Tibial artery (tissue), 4 donors: ENCODE measurements around the gene CRYL1.

Experiments
- DNase-seq, 2 donors: peaks; one replicate each; pipeline ENCODE4 v3.0.0-alpha.2; 2019
- H3K27ac ChIP-seq, 2 donors: fragments of 200-600 bp; sonication (generic) in 1 of 2; 1 replicate in 1 of 2; 2 replicates in 1 of 2; pipeline ENCODE4 v1.5.1; 2018 to 2019; ENCODE audit warnings: mild to moderate bottlenecking in 1 of 2
- H3K27me3 ChIP-seq, 2 donors: fragments of 200-600 bp; sonication (generic) in 1 of 2; one replicate each; pipeline versions ENCODE4 v1.5.1 to v1.6.0; 2016 to 2019
- H3K36me3 ChIP-seq, 3 donors: fragments of 200-600 bp; sonication (generic) in 2 of 3; one replicate each; pipeline ENCODE4 v1.5.1; 2016 to 2019; ENCODE audit warnings: mild to moderate bottlenecking in 2 of 3
- H3K4me1 ChIP-seq, 4 donors: fragments of 200-600 bp; sonication (generic) in 2 of 4; 1 replicate in 3 of 4; 2 replicates in 1 of 4; pipeline ENCODE4 v1.5.1; 2016 to 2019
- H3K4me3 ChIP-seq, 2 donors: fragments of 200-600 bp; sonication (generic) in 1 of 2; 1 replicate in 1 of 2; 2 replicates in 1 of 2; pipeline ENCODE4 v1.5.1; 2018 to 2019; ENCODE audit warnings: mild to moderate bottlenecking in 2 of 2
- H3K9me3 ChIP-seq, 3 donors: fragments of 200-600 bp; sonication (generic) in 1 of 3; one replicate each; pipeline ENCODE4 v1.5.1; 2016 to 2019
- CTCF ChIP-seq, 2 experiments: fragments of 200-600 bp in 1 of 2; fragments of 450-650 bp in 1 of 2; IDR thresholded peaks; one replicate each; pipeline ENCODE4 v1.5.1; 2017 to 2019; ENCODE audit warnings: antibody characterized with exemption in 2 of 2, mild to moderate bottlenecking in 1 of 2, moderate library complexity in 1 of 2
- intact Hi-C: fragments of 100-400 bp; cut with DNase I; formaldehyde crosslinking; loops from one replicate; pipeline ENCODE4 v1.15.0; 2023; ENCODE audit warnings: low total_unique reads

The CRYL1 gene

GRCh38 chr13:20503088-20504083, 22.3 kb downstream of the CRYL1 start:
- Histone ChIP-seq H3K27ac (no peak overlapping the region), H3K4me1 (no peaks in the 10 kb centered on the region), H3K9me3 (no peaks in the 10 kb centered on the region), H3K27me3 (no peaks in the 10 kb centered on the region), H3K36me3 (peaks cover 0 to 9% (median 8%) of the 10 kb centered on the region in 3 donors), H3K4me3 (no peak overlapping the region)
- DNase-seq = no peak
- intact Hi-C loops = loop anchor here (5.0 kb wide), 1 partner anchor 429 kb away; no protein-coding TSS in a partner anchor
- no peak for TF ChIP-seq CTCF (IDR thresholded peaks at IDR 0.05)

GRCh38 chr13:20501592-20501991, 24.1 kb downstream of the CRYL1 start:
- Histone ChIP-seq H3K4me1 (no peaks in the 10 kb centered on the region), H3K4me3 (no peak overlapping the region), H3K36me3 (peaks cover 0 to 5% (median under 1%) of the 10 kb centered on the region in 3 donors), H3K9me3 (no peaks in the 10 kb centered on the region), H3K27me3 (no peaks in the 10 kb centered on the region), H3K27ac (no peak overlapping the region)
- intact Hi-C loops = loop anchor here (5.0 kb wide), 1 partner anchor 431 kb away; no protein-coding TSS in a partner anchor
- no peak for TF ChIP-seq CTCF (IDR thresholded peaks at IDR 0.05)
- no peak for DNase-seq

- intact Hi-C loops = loop anchor here (5.0 kb wide), 1 partner anchor 431 kb away; no protein-coding TSS in a partner anchor
- no peak overlapping the region for H3K27ac ChIP-seq
- no peaks in the 10 kb centered on the region for H3K4me1 ChIP-seq
- H3K36me3 ChIP-seq = peaks cover 0 to 5% (median 0%) of the 10 kb centered on the region in 3 donors
- H3K27me3 ChIP-seq = no peaks in the 10 kb centered on the region
- no peak for TF ChIP-seq CTCF (IDR thresholded peaks at IDR 0.05)
- no peak for DNase-seq
- no peaks in the 10 kb centered on the region for H3K9me3 ChIP-seq
- no peak overlapping the region for H3K4me3 ChIP-seq
Observed at GRCh38 chr13:20501120-20501519, 24.5 kb downstream of the CRYL1 start.

GRCh38 chr13:20499986-20500385, 25.7 kb downstream of the CRYL1 start:
- Histone ChIP-seq H3K4me3 (no peak overlapping the region), H3K9me3 (no peaks in the 10 kb centered on the region), H3K36me3 (no peaks in the 10 kb centered on the region), H3K27ac (no peak overlapping the region), H3K4me1 (peaks cover 0 to 8% (median 0%) of the 10 kb centered on the region in 4 donors), H3K27me3 (no peaks in the 10 kb centered on the region)
- DNase-seq = no peak
- TF ChIP-seq CTCF (IDR thresholded peaks at IDR 0.05) = no peak
- intact Hi-C loops = loop anchor here (5.0 to 10.0 kb wide), 3 partner anchors 215 to 432 kb away; no protein-coding TSS in a partner anchor

- TF ChIP-seq CTCF (IDR thresholded peaks at IDR 0.05) = no peak
- peaks cover 0 to 8% (median 0%) of the 10 kb centered on the region in 4 donors for H3K4me1 ChIP-seq
- H3K27ac ChIP-seq = no peak overlapping the region
- intact Hi-C loops = loop anchor here (10.0 kb wide), 2 partner anchors 216 to 336 kb away; no protein-coding TSS in a partner anchor
- H3K4me3 ChIP-seq = no peak overlapping the region
- DNase-seq = no peak
- H3K9me3 ChIP-seq = no peaks in the 10 kb centered on the region
- H3K36me3 ChIP-seq = no peaks in the 10 kb centered on the region
- H3K27me3 ChIP-seq = no peaks in the 10 kb centered on the region
Observed at GRCh38 chr13:20498659-20499058, 27.0 kb downstream of the CRYL1 start.
